ENCODE results near the gene MUC7.
"Not testable (repeated sequence)": the region's sequence is repeated elsewhere in the genome, so short reads cannot be mapped to it uniquely, and the experiment has no call there.

MUC7 gene

GRCh38 chr4:70471897-70472296, at the start of gene MUC7:
MUC7 (plus strand) TSS chr4:70472197; CDS start chr4:70474022, 1,825 bp downstream.
- DNase-seq, result no peak

GRCh38 chr4:70425306-70425705, 46.7 kb upstream of the MUC7 start:
- no peak for DNase-seq

- DNase-seq, result no peak
Observed at GRCh38 chr4:70426789-70427188, 45.2 kb upstream of the MUC7 start.

GRCh38 chr4:70437197-70437596, 34.8 kb upstream of the MUC7 start:
- no peak for DNase-seq

- no peak for DNase-seq
Observed at GRCh38 chr4:70442474-70442873, 29.5 kb upstream of the MUC7 start.

- no peak for DNase-seq
Observed at GRCh38 chr4:70443329-70443728, 28.7 kb upstream of the MUC7 start.

GRCh38 chr4:70449220-70449619, 22.8 kb upstream of the MUC7 start:
- no peak for DNase-seq

GRCh38 chr4:70452946-70453345, 19.1 kb upstream of the MUC7 start:
- DNase-seq, result no peak

GRCh38 chr4:70463335-70463734, 8.7 kb upstream of the MUC7 start:
- DNase-seq, result no peak

- no peak for DNase-seq
Observed at GRCh38 chr4:70473679-70474078, 1.7 kb downstream of the MUC7 start.

- no peak for DNase-seq
Observed at GRCh38 chr4:70488748-70489147, 16.8 kb downstream of the MUC7 start.

- DNase-seq, result no peak
Observed at GRCh38 chr4:70496231-70496630, 24.2 kb downstream of the MUC7 start.

GRCh38 chr4:70501838-70502237, 29.8 kb downstream of the MUC7 start:
- DNase-seq, result not testable (repeated sequence)

GRCh38 chr4:70504733-70505132, 32.7 kb downstream of the MUC7 start:
- no peak for DNase-seq

GRCh38 chr4:70505151-70505748, 33.3 kb downstream of the MUC7 start:
- DNase-seq, result peak; percentile 38

- no peak for DNase-seq
Observed at GRCh38 chr4:70508801-70509200, 36.8 kb downstream of the MUC7 start.

GRCh38 chr4:70511365-70511764, 39.4 kb downstream of the MUC7 start:
- DNase-seq, result no peak

GRCh38 chr4:70515367-70516250, 43.6 kb downstream of the MUC7 start:
- no peak for DNase-seq

GRCh38 chr4:70518269-70518668, 46.3 kb downstream of the MUC7 start, which contains the start of gene AMTN:
AMTN (plus strand) TSS chr4:70518569; CDS start chr4:70518778, 209 bp downstream.
- DNase-seq, result no peak

GRCh38 chr4:70518716-70519115, 46.7 kb downstream of the MUC7 start:
- DNase-seq, result no peak

- no peak for DNase-seq
Observed at GRCh38 chr4:70522626-70523025, 50.6 kb downstream of the MUC7 start.

- no peak for DNase-seq
Observed at GRCh38 chr4:70530997-70531396, 59.0 kb downstream of the MUC7 start.

- DNase-seq, result no peak
Observed at GRCh38 chr4:70531981-70532380, 60.0 kb downstream of the MUC7 start.

All from CD4-positive, alpha-beta T cell treated with Interleukin-15 for 1 hour (primary cell).